GM19351 (cell line): ENCODE measurements around the gene B4GALT5.
"Not testable (repeated sequence)": the region's sequence is repeated elsewhere in the genome, so short reads cannot be mapped to it uniquely, and the experiment has no call there.

Experiments
- ATAC-seq: cut with Tn5 transposase; IDR thresholded peaks from one replicate; pipeline ENCODE4 v1.9.1; 2021; ENCODE audit warnings: mild to moderate bottlenecking, moderate library complexity; ENCODE audit not compliant: unreplicated experiment

B4GALT5 gene

GRCh38 chr20:49633023-49633422 lies 80.7 kb downstream of the B4GALT5 start:
- no peak for ATAC-seq

DNA sequence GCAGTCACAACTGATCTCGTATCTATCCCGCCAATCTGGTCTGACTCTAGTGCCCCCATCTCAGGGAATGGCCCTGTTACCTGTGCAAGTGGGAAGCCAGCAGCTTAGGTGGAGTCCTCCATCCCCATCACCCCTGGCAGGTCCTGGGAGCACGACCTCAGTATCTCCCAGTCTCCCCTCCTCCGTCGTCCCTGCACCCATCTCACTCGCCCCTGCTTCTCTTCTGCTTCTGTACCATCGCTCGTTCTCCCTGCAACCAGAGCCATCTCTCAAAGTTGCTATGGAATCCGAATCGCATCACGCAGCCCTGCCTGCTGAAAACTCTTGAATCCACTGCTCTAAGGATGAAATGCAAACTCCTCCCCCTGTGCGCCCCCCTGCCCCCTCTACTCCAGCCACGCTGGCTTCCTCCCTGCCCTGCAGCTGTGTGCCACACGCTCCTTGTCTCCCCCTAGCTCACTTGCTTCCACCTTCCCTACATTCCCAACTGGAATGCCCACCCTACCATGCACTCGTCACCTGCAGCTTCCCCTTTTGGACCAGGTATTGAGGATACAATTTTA lies 81.7 kb downstream of the B4GALT5 start:
- ATAC-seq, result no peak

GRCh38 chr20:49631061-49631716 lies 82.5 kb downstream of the B4GALT5 start:
- no peak for ATAC-seq

DNA sequence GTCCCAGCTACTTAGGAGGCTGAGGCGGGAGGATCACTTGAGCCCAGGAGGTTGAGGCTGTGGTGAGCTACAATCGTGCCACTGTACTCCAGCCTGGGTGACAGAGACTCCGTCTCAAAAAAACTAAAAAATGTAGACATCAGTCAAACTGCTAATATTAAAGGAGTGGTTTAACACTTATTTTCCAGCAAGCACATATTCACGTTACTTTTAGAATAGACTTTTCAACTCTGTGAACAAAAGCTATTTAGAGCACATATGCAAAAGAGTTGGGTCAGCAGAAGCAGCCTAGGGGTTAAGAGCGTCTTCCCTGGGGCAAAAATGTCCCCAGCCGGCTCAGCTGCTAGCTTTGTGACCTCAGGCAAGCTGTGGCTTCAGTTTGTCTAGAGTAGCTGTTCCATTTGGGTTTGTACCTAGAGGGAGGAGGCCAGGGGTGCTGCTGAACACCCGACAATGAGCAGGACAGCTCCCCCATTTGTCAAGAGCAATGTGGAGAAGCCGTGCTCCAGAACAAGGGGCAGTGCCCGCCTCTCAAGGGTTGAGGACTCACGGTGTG lies 83.2 kb downstream of the B4GALT5 start:
- ATAC-seq, result peak; percentile 83

DNA sequence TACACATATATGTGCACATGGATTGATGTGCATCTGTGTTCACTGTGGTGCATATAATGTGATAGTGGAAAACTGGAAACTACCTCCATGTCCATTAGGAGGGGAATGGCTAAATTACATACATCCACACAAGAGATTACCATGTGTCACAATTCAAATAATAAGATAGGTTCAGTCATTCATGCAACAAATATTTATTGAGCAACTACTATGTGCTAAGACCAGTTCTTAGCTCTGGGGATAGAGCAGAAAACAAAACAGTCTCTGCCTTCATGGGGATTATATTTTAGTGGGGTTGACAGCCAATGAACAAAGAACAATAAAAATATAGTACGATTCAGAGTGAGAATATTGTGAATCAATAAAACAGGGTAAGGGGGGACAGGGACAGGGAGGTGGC lies 84.1 kb downstream of the B4GALT5 start:
- ATAC-seq, result no peak

- not testable (repeated sequence) for ATAC-seq
These were observed 85.4 kb downstream of the B4GALT5 start for GRCh38 chr20:49628280-49628679.

DNA sequence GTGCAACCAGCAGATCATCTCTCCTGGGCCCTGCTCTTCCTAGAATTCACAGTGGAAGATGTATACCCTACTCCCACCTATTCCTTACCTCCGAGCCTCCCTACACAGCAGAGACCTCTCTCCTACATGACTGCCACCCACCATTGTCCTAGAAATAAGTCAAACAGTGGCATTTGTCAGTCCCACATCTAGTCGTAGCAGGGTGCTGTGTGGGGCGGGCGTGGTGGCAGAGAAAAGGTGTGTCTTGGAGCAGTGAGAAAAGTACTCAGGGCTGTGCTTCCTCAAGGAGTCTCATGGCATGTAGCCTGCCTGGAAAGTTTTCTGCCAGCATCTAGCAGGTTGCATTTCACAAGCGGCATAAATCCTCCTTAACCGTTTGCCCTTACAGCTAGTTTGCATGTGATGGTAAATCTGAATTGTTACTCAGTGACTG lies 86.3 kb downstream of the B4GALT5 start:
- no peak for ATAC-seq

GRCh38 chr20:49624988-49625387 lies 88.7 kb downstream of the B4GALT5 start:
- ATAC-seq, result not testable (repeated sequence)

DNA sequence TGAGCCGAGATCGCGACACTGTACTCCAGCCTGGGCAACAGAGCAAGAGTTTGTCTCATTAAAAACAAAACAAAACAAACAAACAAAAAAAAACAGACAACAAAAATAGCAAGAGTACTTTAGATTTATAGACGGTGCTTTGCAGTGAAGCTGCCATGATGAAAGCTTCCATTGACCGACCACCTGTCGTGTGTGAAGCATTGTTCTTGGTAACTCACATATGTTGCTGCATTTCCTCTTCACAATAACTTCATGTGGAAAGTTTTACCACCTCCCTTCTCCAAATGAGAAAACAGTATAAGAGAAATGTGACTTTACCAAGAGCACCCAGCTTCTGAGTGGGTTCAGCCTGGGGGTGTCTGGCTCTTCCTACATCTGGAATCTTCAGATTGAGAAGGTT lies 89.4 kb downstream of the B4GALT5 start:
- ATAC-seq, result no peak

DNA sequence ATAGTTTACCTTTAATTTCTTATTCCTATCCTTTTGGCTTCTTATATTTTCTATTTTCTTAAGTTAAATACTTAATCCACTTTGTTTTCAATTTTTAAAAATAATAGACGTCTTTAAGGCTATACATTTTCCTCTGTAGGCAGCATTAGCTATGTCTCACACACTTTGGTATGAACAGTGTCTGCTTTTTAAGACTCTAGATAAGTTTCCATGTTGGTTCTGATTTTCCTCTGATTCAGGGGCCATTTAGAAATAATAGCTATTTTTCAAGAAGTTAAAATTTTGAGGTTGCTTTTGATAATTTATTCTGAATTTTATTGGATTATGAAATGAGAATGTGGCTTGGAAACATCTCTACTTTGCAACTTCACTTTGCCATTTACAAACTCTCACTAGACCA lies 91.4 kb downstream of the B4GALT5 start:
- no peak for ATAC-seq

DNA sequence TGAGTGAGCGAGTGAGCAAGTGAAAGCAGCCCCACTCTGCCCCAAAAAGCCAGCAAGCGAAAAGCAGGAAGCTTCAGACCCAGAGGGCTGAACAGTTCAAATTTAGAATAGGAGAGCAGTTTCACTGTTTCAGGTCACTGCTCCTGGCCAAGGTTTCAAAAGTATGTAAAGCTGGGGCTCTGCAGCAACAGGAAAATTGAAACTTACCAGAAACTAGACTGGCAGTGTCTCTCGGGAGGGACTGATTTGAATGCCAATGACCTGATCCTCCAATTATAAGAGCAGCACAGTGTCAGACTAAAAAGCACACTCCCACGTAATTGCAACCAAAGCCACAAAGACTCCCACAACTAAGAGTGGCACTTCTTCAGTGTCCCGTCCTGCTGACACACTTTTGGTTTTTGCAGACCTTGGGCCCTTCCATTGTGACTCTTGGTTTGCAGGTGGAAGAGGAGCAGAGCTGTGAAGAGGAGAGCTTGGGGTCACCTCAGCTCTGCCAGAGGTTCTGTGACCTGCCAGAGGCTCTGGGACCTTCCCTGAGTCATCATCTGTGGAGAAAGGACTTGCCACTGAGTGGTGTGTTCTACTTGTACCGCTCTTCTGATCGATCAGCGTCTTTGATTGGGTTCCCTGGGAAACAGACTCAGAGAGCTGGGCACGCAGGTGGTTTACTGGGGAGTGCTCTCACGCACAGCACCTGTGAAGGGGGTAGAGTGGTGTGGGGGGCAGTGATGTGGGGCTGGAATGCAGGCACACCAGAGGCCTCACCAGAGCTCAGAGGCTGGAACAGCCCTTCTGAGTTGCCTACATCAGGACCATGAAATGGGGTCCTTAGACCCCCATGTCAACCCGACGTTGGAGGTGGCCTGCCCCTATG lies 93.1 kb downstream of the B4GALT5 start:
- peak; percentile 89 for ATAC-seq

DNA sequence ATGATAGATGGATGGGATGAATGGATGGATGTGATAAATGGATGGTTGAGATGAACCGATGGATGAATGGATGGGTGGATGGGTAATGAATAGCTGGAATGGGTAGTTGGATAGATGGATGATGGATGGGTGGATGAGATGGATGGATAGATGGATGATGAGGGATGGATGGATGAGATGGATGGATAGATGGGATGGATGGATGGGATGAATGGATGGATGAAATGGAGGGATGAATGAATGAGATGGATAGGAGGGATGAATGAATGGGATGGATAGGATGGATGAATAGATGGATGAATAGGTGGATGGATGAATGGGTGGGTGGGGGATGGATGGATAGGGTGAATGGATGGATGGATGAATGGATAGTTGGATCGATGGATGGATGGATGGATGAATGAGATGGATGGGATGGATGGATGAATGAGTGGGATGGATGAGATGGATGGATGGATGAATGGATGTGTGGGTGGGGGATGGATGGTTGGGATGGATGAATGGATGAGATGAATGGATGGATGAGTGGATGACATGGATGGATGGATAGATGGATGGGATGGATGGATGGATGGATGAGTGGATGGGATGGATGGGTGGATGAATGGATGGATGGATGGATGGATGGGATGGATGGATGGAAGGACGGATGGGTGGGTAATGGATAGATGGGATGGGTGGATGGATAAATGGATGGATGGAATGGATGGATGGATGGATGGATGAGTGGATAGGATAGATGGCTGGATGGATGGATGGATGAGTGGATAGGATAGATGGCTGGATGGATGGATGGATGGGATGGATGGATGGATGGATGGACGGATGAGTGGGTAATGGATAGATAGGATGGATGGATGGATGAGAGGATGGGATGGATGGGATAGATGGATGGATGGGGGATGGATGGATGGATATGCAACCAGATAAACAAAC lies 94.3 kb downstream of the B4GALT5 start:
- no peak for ATAC-seq

DNA sequence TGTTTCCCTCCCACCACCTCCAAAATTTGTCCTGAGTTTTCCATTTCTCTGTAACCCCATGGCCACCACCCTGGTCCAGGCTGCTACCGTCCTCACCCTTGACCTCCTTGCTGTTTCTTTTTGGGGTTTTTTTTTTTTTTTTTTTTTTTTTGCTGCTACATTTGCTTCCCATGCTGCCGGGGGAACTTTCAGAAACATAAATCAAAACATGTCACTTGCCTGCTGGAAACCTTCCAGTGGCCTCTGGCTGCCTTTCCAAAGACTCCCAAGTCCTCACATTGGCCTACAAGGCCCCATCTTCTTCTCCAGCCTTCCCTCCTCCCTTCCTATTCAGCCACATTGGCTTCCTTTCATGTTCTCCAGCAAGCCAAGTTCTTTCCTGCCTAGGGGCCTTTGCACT lies 95.4 kb downstream of the B4GALT5 start:
- no peak for ATAC-seq

- not testable (repeated sequence) for ATAC-seq
These were observed 96.3 kb downstream of the B4GALT5 start for GRCh38 chr20:49617394-49617793.

- no peak for ATAC-seq
These were observed 97.3 kb downstream of the B4GALT5 start for GRCh38 chr20:49616154-49617007.

DNA sequence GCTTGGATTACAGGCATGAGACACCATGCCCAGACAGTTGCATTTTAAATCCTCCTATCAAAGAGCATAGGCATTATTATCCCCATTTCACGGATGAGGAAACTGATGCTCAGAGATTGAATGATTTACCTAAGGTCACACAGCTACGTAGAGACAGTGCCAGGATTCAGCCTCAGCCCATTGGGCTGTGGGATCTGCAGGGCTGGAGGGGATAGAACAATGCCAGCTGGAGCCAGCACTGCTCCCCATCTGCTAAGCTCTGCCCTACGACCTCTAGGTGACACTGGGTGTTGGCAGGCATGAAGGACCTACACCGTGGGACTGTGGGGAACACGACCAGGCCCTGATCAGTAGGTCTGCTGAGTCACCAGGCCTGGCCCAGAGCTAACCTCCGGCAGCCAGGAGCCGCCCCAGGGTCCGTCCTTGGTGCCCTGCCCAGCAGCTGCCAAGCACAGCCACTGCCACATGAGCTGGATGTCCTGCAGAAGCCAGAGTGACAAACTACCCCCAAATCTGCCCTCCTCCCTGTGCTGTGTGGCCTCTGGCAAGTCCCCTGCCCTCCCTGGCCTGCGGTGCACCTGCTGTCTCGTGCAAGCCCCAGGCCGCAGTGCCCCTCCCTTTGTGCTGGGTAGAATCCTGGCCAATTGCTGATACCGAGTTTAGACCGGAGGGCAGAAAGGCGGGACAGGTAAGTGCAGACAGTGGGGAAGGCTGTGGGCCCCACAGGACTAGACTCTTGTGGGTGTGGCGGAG lies 98.1 kb downstream of the B4GALT5 start:
- ATAC-seq, result no peak

DNA sequence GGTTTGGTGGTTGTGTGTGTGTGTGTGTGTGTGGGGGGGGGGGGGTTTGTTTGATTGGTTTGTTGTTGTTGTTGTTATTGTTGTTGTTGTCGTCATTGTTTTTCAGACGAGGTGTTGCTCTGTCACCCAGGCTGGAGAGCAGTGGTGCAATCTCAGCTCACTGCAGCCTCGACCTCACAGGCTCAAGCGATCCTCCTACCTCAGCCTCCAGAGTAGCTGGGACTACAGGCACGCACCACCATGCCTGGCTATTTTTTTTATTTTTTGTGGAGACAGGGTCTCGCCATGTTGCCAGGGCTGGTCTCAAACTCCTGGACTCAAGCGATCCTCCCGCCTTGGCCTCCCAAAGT lies 98.7 kb downstream of the B4GALT5 start:
- ATAC-seq, result not testable (repeated sequence)

DNA sequence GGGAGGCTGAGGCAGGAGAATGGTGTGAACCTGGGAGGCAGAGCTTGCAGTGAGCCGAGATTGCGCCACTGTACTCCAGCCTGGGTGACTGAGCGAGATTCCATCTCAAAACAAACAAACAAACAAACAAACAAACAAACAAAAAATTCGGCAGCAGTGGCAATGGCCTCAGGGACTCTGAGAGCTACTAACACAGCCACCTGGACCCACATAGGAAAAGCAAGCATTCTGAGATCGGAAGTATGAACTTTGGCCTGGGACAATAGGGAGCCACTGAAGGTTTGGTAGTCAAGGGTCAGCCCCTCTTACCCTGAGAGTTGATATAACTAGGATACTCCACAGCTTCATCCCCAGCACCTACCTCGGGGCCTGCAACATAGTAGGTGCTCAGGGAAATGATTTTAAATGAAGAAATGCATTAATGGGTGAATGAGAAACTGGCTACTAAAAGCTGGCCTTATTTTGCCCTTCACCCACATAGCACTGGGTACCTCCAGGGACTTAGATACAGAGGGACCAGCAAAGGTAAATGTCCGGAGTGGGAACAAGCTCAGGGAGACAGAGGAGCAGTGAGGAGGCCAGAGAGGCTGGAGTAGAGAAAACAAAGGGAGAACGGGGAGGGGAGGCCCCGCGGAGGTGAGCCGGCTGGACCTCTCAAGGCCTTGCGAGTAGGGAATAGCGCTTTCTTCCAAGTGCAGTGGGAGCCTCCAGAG lies 99.2 kb downstream of the B4GALT5 start:
- no peak for ATAC-seq
